K562 (cell line): ENCODE results near the gene CTSF. TPM values are rescaled to one million over a fixed set of nuclear protein-coding genes. Genes with fewer than 3 reads are reported as not detected.
A peak's percentile ranks its signal among the peaks of the same experiment; 100 is the strongest.

Experiments used
- ATAC-seq: fragments of 200-7000 bp; cut with Tn5 transposase; 3 replicates; pipeline ENCODE4 v1.9.1; 2020; ENCODE audit warnings: moderate library complexity
- BruUV-seq: library from RNA; stranded (reverse); fragments of 400-500 nt; replicated peaks from 2 replicates; lab custom pipeline; 2021; lab: Mats Ljungman, UMichigan
- CTCF ChIA-PET: fragments of 300-600 bp; formaldehyde crosslinking; extraction: SDS; loops from one replicate; lab custom pipeline; 2021; ENCODE audit warnings: low intra/inter-chr PET ratio; lab: Yijun Ruan, JAX
- POLR2A ChIA-PET: fragments of 300-600, 350-650 bp; sonication (Branson Sonifier 250); formaldehyde crosslinking; extraction: SDS; loops from one replicate; lab custom pipeline; 2021; ENCODE audit warnings: antibody characterized with exemption, inconsistent platforms; lab: Yijun Ruan, JAX
- DNase-seq, 4 experiments: peaks; one replicate each; pipeline versions ENCODE4 v3.0.0 to v3.0.0-alpha.2; 2011 to 2018; ENCODE audit warnings: low spot score in 3 of 4, mixed read lengths in 3 of 4; ENCODE audit errors: extremely low read depth in 1 of 4
- FAIRE-seq: peaks from 2 replicates; lab custom pipeline; 2011; peaks lifted over from hg19 to GRCh38; lab: Jason Lieb, UNC
- H2AFZ ChIP-seq: 2 replicates; pipeline ENCODE4 v1.6.0; 2011; ENCODE audit warnings: low read depth, low read length, control low read depth, inconsistent platforms
- H3K27ac ChIP-seq: fragments of 200-600 bp; 3 replicates; pipeline ENCODE4 v1.8.0; 2011; ENCODE audit warnings: low read depth, mild to moderate bottlenecking, control low read depth, inconsistent platforms, low read length, moderate library complexity, mixed read lengths; ENCODE audit errors: extremely low read depth
- H3K27me3 ChIP-seq, 2 experiments: fragments of 300-600 bp in 1 of 2; 2 replicates in 1 of 2; 3 replicates in 1 of 2; pipeline versions ENCODE4 v1.6.0 to v1.8.0; 2011; ENCODE audit warnings: inconsistent platforms in 2 of 2, low read length in 2 of 2, mild to moderate bottlenecking in 1 of 2, mixed read lengths in 1 of 2, moderate library complexity in 1 of 2; ENCODE audit not compliant: control insufficient read depth in 2 of 2, insufficient read depth in 2 of 2
- H3K36me3 ChIP-seq: fragments of 300-600 bp; 3 replicates; pipeline ENCODE4 v1.8.0; 2011; ENCODE audit warnings: mild to moderate bottlenecking, low read length, inconsistent platforms; ENCODE audit not compliant: control insufficient read depth, insufficient read depth
- H3K4me1 ChIP-seq, 2 experiments: fragments of 200-600 bp in 1 of 2; replicated peaks in 1 of 2; 2 replicates in 1 of 2; 3 replicates in 1 of 2; pipeline versions ENCODE4 v1.5.1 to v1.8.0; 2011; ENCODE audit warnings: inconsistent platforms in 2 of 2, low read length in 2 of 2, mild to moderate bottlenecking in 1 of 2, mixed read lengths in 1 of 2, moderate library complexity in 1 of 2; ENCODE audit not compliant: control insufficient read depth in 2 of 2, insufficient read depth in 2 of 2
- H3K4me2 ChIP-seq: 2 replicates; pipeline ENCODE4 v1.6.1; 2011; ENCODE audit warnings: low read length, control low read depth, inconsistent platforms, mixed read lengths; ENCODE audit not compliant: insufficient read depth
- H3K4me3 ChIP-seq: fragments of 200-600 bp; sonication (generic), shearing (Covaris generic); 2 replicates; pipeline ENCODE4 v1.5.1; 2016; ENCODE audit warnings: control low read depth, inconsistent platforms
- H3K79me2 ChIP-seq: fragments of 200-600 bp; 3 replicates; pipeline ENCODE4 v1.8.0; 2011; ENCODE audit warnings: low read length, inconsistent platforms; ENCODE audit not compliant: control insufficient read depth, insufficient read depth
- H3K9ac ChIP-seq, 2 experiments: 2 replicates each; pipeline versions ENCODE4 v1.6.0 to v1.6.1; 2011; ENCODE audit warnings: low read depth in 2 of 2, low read length in 2 of 2, control low read depth in 1 of 2, inconsistent platforms in 1 of 2, mild to moderate bottlenecking in 1 of 2, mixed read lengths in 1 of 2; ENCODE audit not compliant: insufficient read depth in 1 of 2
- H3K9me1 ChIP-seq: one replicate; pipeline ENCODE4 v1.6.0; 2011; ENCODE audit warnings: inconsistent platforms, mild to moderate bottlenecking, low read length, moderate library complexity; ENCODE audit not compliant: control insufficient read depth, insufficient read depth
- H3K9me3 ChIP-seq: replicated peaks from 2 replicates; pipeline ENCODE4 v1.5.1; 2011; ENCODE audit warnings: low read depth, low read length, inconsistent platforms; ENCODE audit not compliant: control insufficient read depth, insufficient read depth
- H4K20me1 ChIP-seq: replicated peaks from 2 replicates; pipeline ENCODE4 v1.6.1; 2011; ENCODE audit warnings: low read length, inconsistent platforms, mixed read lengths; ENCODE audit not compliant: control insufficient read depth, insufficient read depth
- ETS2 ChIP-seq: IDR thresholded peaks from 2 replicates; pipeline ENCODE4 v1.6.1; 2016; ENCODE audit warnings: borderline replicate concordance, missing genetic modification characterization, mild to moderate bottlenecking, moderate library complexity, missing compliant biosample characterization; ENCODE audit not compliant: poor library complexity, severe bottlenecking
- ETV1 ChIP-seq: fragments of 450-650 bp; conservative IDR thresholded peaks from 2 replicates; pipeline ENCODE4 v1.6.1; 2016; ENCODE audit warnings: missing genetic modification characterization, control low read depth, low read depth, missing compliant biosample characterization
- MCM5 ChIP-seq: fragments of 450-650 bp; IDR thresholded peaks from 2 replicates; pipeline ENCODE4 v1.6.1; 2016; ENCODE audit warnings: low read depth
- NCOR1 ChIP-seq: fragments of 450-650 bp; IDR thresholded peaks from 2 replicates; pipeline ENCODE4 v1.6.1; 2016; ENCODE audit warnings: mild to moderate bottlenecking, moderate library complexity
- PKNOX1 ChIP-seq: fragments of 450-650 bp; IDR thresholded peaks from 2 replicates; pipeline ENCODE4 v1.6.1; 2016
- RCOR1 ChIP-seq, 2 experiments: IDR thresholded peaks; 2 replicates each; pipeline ENCODE4 v1.6.1; 2012; ENCODE audit warnings: low read depth in 2 of 2, low read length in 2 of 2, borderline replicate concordance in 1 of 2, improper control_type of control experiment in 1 of 2
- TBP ChIP-seq: optimal IDR thresholded peaks from 2 replicates; pipeline ENCODE3; 2011; ENCODE audit warnings: low read depth, low read length, improper control_type of control experiment
- ZNF263 ChIP-seq: sonication (generic); formaldehyde crosslinking; IDR thresholded peaks from 2 replicates; pipeline ENCODE4 v1.8.0; 2022; ENCODE audit warnings: mild to moderate bottlenecking, missing genetic modification reagents, borderline replicate concordance
- WGBS: fragments of 100-300 bp; shearing (Covaris generic); methylation state at CpG from one replicate; pipeline ENCODE4 v1.1.6; 2016; ENCODE audit warnings: low coverage, mixed read lengths; ENCODE audit not compliant: insufficient coverage; ENCODE audit errors: missing lambda C conversion rate; 5-methylcytosine and 5-hydroxymethylcytosine counted together
- in situ Hi-C: fragments of 300-500 bp; cut with MboI; formaldehyde crosslinking; loops from 4 replicates; pipeline ENCODE4 v1.15.0; 2018; ENCODE audit warnings: inconsistent platforms, mixed read lengths
- intact Hi-C: fragments of 100-400 bp; cut with micrococcal nuclease; formaldehyde crosslinking; loops from 2 replicates; pipeline ENCODE4 v1.14.2; 2022
- polyA plus RNA-seq, 8 experiments: library from polyadenylated mRNA; depleted of rRNA in 4 of 8; stranded (reverse) in 5 of 8; unstranded in 3 of 8; fragments of >200 nt; fragmentation: Nextera tagmentation in 2 of 8; fragmentation: Illumina TruSeq in 1 of 8; extraction: Ambion mirVana in 2 of 8; extraction: Trizol in 1 of 8; gene quantifications; 2 replicates each; pipeline versions ENCODE4 v1.2.1 to v1.2.3, GENCODE V29; 2011 to 2014; ENCODE audit warnings: inconsistent platforms in 1 of 8, missing spikeins in 1 of 8
- total RNA-seq, 7 experiments: library from RNA; depleted of rRNA in 6 of 7; stranded (reverse); fragments of >200 nt in 6 of 7; fragmentation: Illumina TruSeq in 2 of 7; extraction: Trizol in 2 of 7; gene quantifications; 2 replicates each; pipeline versions ENCODE4 v1.2.1 to v1.2.3, GENCODE V29; 2011 to 2021; ENCODE audit warnings: low replicate concordance in 1 of 7
- TF ChIP-seq, protein P1 (sequence below): fragments of 450-650 bp; IDR thresholded peaks from 2 replicates; pipeline ENCODE4 v1.7.1; 2018; ENCODE audit warnings: mild to moderate bottlenecking, low read depth; ENCODE audit not compliant: partially characterized antibody
- TF ChIP-seq, protein P2 (sequence below): fragments of 450-650 bp; IDR thresholded peaks from 2 replicates; pipeline ENCODE4 v1.6.1; 2016; ENCODE audit warnings: low read depth, mild to moderate bottlenecking, moderate library complexity

CTSF gene
- total and polyA plus RNA-seq, 9 of the 15 experiments (the other 6 are each of a cell fraction or from before 2014, with no cell fraction given): 0.41 to 10.5 (median 3.8) TPM

DNA sequence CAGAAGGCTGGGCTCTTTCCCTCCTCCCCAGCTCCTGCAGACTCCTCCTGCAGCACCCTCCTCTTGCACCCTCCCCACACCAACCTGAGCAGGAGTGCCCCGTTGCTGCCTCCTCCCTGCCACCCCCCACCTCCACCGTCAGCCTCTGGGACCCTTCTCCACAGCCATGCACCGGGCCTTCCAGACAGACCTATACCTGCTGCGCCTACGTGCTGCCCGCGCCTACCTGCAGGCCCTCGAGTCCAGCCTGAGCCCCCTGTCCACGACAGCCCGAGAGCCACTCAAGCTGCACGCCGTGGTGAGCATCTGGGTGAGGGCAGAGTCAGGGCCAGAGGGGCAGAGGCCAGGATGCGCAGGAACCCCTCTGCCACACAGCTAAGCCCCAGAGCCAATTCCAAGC, 38.8 kb downstream of the CTSF start:
- Histone ChIP-seq H3K9me1 (no peaks in the 10 kb centered on the region), H2AFZ (no peak overlapping the region), H3K27me3 (no peaks in the 10 kb centered on the region), H3K79me2 (no peaks in the 10 kb centered on the region), H3K9ac (peak overlapping the region in 1 of 2 experiments; percentile 24; a peak in 1 of 4 replicates)
- POLR2A ChIA-PET: interaction anchor here (1.1 kb wide), 1 partner anchor 12 kb away, joined by 4 read pairs; no protein-coding TSS in a partner anchor
- intact Hi-C loops: no loop called here
- TF ChIP-seq ETS2 (tag) (no peak), ZNF263 (CRISPR knock-in tag) (peak; percentile 55; the same call in 1 of the 2 replicates)
- TF ChIP-seq, all 486 proteins: peak for 1
- H3K36me3 ChIP-seq: no peaks in the 10 kb centered on the region
- in situ Hi-C loops: no loop called here
- H3K4me3 ChIP-seq: no peak overlapping the region
- FAIRE-seq: no peak
- H3K4me1 ChIP-seq: peaks cover 0 to 9% of the 10 kb centered on the region in 2 experiments; a peak in 1 of 5 replicates
- no peak for ATAC-seq
- no peak overlapping the region for H3K27ac ChIP-seq
- no peaks in the 10 kb centered on the region for H4K20me1 ChIP-seq
- no peak overlapping the region for H3K4me2 ChIP-seq
- 68% methylated on average over 8 of the region's 13 CpGs for WGBS
- H3K9me3 ChIP-seq: no peaks in the 10 kb centered on the region
- BruUV-seq: no TSS peak
- CTCF ChIA-PET: no interaction called here
- no peak for DNase-seq

DNA sequence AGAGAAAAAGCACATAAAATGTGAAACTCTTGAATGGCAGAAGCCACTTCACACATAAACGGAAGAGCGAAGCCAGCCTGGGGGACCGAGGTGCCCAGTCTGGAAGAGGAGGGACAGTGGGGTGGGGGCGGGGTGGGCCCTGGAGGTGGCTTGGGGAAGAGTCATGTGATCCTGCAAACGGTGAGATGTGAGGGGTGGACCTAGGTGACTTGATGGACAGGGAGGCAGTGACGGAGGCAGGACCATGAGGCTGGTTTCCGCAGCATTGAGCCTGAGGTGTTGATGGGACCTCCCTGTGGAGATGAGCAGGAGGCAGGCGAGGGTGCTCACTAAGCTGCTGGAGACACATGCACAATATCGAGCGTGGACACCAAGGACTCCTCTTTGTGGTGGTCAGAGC, 39.3 kb downstream of the CTSF start:
- Histone ChIP-seq H4K20me1 (no peaks in the 10 kb centered on the region), H3K9ac (peak overlapping the region in 1 of 2 experiments; percentile 24; a peak in 1 of 4 replicates), H3K27me3 (no peaks in the 10 kb centered on the region), H2AFZ (no peak overlapping the region), H3K27ac (no peak overlapping the region), H3K9me1 (no peaks in the 10 kb centered on the region), H3K79me2 (no peaks in the 10 kb centered on the region), H3K4me1 (peaks cover 0 to 9% of the 10 kb centered on the region in 2 experiments; a peak in 1 of 5 replicates), H3K36me3 (no peaks in the 10 kb centered on the region; the same call in 2 of the 3 replicates), H3K4me3 (no peak overlapping the region), H3K4me2 (no peak overlapping the region), H3K9me3 (no peaks in the 10 kb centered on the region)
- CTCF ChIA-PET: no interaction called here
- in situ Hi-C loops (no loop called here), intact Hi-C loops (no loop called here)
- POLR2A ChIA-PET: interaction anchor here (1.1 kb wide), 1 partner anchor 13 kb away, joined by 4 read pairs; no protein-coding TSS in a partner anchor
- BruUV-seq: no TSS peak
- FAIRE-seq (no peak), ATAC-seq (peak; percentile 20), DNase-seq (no peak)
- WGBS: 59% methylated on average over 8 of the region's 10 CpGs
- TF ChIP-seq, protein P1, sequence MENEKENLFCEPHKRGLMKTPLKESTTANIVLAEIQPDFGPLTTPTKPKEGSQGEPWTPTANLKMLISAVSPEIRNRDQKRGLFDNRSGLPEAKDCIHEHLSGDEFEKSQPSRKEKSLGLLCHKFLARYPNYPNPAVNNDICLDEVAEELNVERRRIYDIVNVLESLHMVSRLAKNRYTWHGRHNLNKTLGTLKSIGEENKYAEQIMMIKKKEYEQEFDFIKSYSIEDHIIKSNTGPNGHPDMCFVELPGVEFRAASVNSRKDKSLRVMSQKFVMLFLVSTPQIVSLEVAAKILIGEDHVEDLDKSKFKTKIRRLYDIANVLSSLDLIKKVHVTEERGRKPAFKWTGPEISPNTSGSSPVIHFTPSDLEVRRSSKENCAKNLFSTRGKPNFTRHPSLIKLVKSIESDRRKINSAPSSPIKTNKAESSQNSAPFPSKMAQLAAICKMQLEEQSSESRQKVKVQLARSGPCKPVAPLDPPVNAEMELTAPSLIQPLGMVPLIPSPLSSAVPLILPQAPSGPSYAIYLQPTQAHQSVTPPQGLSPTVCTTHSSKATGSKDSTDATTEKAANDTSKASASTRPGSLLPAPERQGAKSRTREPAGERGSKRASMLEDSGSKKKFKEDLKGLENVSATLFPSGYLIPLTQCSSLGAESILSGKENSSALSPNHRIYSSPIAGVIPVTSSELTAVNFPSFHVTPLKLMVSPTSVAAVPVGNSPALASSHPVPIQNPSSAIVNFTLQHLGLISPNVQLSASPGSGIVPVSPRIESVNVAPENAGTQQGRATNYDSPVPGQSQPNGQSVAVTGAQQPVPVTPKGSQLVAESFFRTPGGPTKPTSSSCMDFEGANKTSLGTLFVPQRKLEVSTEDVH: no peak
- TF ChIP-seq PKNOX1 (peak; percentile 62), NCOR1 (no peak), RCOR1 (IDR thresholded peaks at IDR 0.05; ENCODE audit: borderline replicate concordance in 1 of 2, low read depth in 2 of 2, low read length in 2 of 2) (no peak), TBP (no peak), ETV1 (tag) (no peak), MCM5 (no peak)
- TF ChIP-seq, protein P2, sequence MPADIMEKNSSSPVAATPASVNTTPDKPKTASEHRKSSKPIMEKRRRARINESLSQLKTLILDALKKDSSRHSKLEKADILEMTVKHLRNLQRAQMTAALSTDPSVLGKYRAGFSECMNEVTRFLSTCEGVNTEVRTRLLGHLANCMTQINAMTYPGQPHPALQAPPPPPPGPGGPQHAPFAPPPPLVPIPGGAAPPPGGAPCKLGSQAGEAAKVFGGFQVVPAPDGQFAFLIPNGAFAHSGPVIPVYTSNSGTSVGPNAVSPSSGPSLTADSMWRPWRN: no peak
